SH-SY5Y (cell line): Measurements from ENCODE around the gene ARRDC4.

Source experiments
- GATA2 ChIP-seq: IDR thresholded peaks from 2 replicates; pipeline ENCODE4 v1.6.1; 2011; ENCODE audit warnings: mild to moderate bottlenecking, low read depth, low read length
- GATA3 ChIP-seq: IDR thresholded peaks from 2 replicates; pipeline ENCODE4 v1.6.1; 2011; ENCODE audit warnings: low read depth, mild to moderate bottlenecking, low read length, moderate library complexity

ARRDC4 gene

GRCh38 chr15:97998307-97999071 lies 38.0 kb downstream of the ARRDC4 start:
- TF ChIP-seq GATA3 (no peak), GATA2 (no peak)

- TF ChIP-seq GATA3 (no peak), GATA2 (no peak)
These were observed 40.0 kb downstream of the ARRDC4 start for GRCh38 chr15:98000249-98001203.

- no peak for TF ChIP-seq GATA3
- TF ChIP-seq GATA2 = no peak
These were observed 41.2 kb downstream of the ARRDC4 start for GRCh38 chr15:98001663-98002194.

- TF ChIP-seq GATA3 = no peak
- no peak for TF ChIP-seq GATA2
These were observed 41.9 kb downstream of the ARRDC4 start for GRCh38 chr15:98002419-98002818.

GRCh38 chr15:98002866-98003265 lies 42.4 kb downstream of the ARRDC4 start:
- no peak for TF ChIP-seq GATA2
- no peak for TF ChIP-seq GATA3

GRCh38 chr15:98003518-98003917 lies 43.0 kb downstream of the ARRDC4 start:
- no peak for TF ChIP-seq GATA2
- TF ChIP-seq GATA3 = no peak

- no peak for TF ChIP-seq GATA3
- TF ChIP-seq GATA2 = no peak
These were observed 43.5 kb downstream of the ARRDC4 start for GRCh38 chr15:98003996-98004395.

- no peak for TF ChIP-seq GATA2
- TF ChIP-seq GATA3 = no peak
These were observed 45.2 kb downstream of the ARRDC4 start for GRCh38 chr15:98005659-98006058.

- TF ChIP-seq GATA3 = no peak
These were observed 48.7 kb downstream of the ARRDC4 start for GRCh38 chr15:98009169-98009568.

GRCh38 chr15:98009971-98010370 lies 49.5 kb downstream of the ARRDC4 start:
- TF ChIP-seq GATA3 (no peak), GATA2 (no peak)

GRCh38 chr15:98012354-98012753 lies 51.9 kb downstream of the ARRDC4 start:
- TF ChIP-seq GATA2 (no peak), GATA3 (no peak)

GRCh38 chr15:98013631-98014030 lies 53.1 kb downstream of the ARRDC4 start:
- TF ChIP-seq GATA3 = no peak
- TF ChIP-seq GATA2 = no peak

GRCh38 chr15:98017150-98017964 lies 56.9 kb downstream of the ARRDC4 start:
- no peak for TF ChIP-seq GATA3
- TF ChIP-seq GATA2 = no peak

GRCh38 chr15:98018761-98019351 lies 58.4 kb downstream of the ARRDC4 start:
- no peak for TF ChIP-seq GATA2
